ENCODE measurements around the gene USP25. TPM values are rescaled to one million over a fixed set of nuclear protein-coding genes. Genes with fewer than 3 reads are reported as not detected.

Gene USP25
- total RNA-seq, 1 experiment from 2014 or later: 35.1 TPM

DNA sequence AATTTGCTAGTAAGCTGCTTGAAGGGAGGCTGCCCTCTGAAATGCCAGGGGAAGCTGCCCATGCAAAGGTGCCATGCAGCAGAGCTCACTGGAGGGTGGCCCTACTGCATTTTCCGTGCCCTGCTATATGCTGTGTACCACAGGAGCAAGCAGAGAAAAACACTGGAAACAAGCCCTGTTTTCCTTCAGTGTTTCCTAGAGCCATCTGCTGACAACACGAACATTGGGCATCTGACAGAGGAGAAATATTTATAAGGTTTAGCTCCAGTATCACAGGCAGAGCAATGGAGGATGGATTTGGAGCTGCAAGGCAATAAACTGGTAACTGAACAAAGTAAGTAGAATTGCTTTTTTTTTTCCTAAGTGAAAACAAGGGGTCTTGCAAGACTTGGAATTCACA lies 198.4 kb downstream of the USP25 start:
- Histone ChIP-seq H2BK5ac (ENCODE audit: insufficient read length, low read length) (no peak overlapping the region), H3K9me3 (ENCODE audit: control insufficient read depth, low read depth, low read length) (no peaks in the 10 kb centered on the region), H2BK20ac (ENCODE audit: low read depth, low read length, poor library complexity, severe bottlenecking) (no peak overlapping the region), H3K4ac (ENCODE audit: low read depth, low read length) (no peak overlapping the region), H3K18ac (ENCODE audit: insufficient read length, low read depth, low read length) (no peak overlapping the region), H3T11ph (ENCODE audit: low read length) (no peak overlapping the region), H3K14ac (ENCODE audit: insufficient read depth, low read length) (no peak overlapping the region), H3K4me2 (ENCODE audit: insufficient read depth, insufficient read length, low read length) (no peak overlapping the region), H4K8ac (replicated peaks; ENCODE audit: insufficient read length, low read depth, low read length) (no peak overlapping the region), H2BK120ac (ENCODE audit: low read depth, low read length, poor library complexity, severe bottlenecking) (no peak overlapping the region), H3K27ac (ENCODE audit: insufficient read length, low read depth, low read length) (no peak overlapping the region), H3K56ac (ENCODE audit: insufficient read length, low read depth, low read length) (no peak overlapping the region), H3K23ac (ENCODE audit: insufficient read length, low read depth, low read length) (no peak overlapping the region), H3K79me2 (ENCODE audit: insufficient read depth, low read length) (no peaks in the 10 kb centered on the region), H3K27me3 (ENCODE audit: insufficient read depth, low read length) (no peaks in the 10 kb centered on the region), H4K91ac (ENCODE audit: insufficient read length, low read depth, low read length) (no peak overlapping the region), H4K5ac (ENCODE audit: insufficient read length, low read depth, low read length) (no peak overlapping the region), H4K20me1 (ENCODE audit: control insufficient read depth, insufficient read depth, insufficient read length) (no peaks in the 10 kb centered on the region), H3K23me2 (ENCODE audit: insufficient read length, low read depth, low read length, poor library complexity, severe bottlenecking) (no peaks in the 10 kb centered on the region), H3K79me1 (ENCODE audit: insufficient read depth, low read depth, low read length, poor library complexity, severe bottlenecking) (no peaks in the 10 kb centered on the region), H3K9ac (ENCODE audit: extremely low read depth, insufficient read length, low read length) (no peak overlapping the region), H3K4me1 (ENCODE audit: insufficient read depth, low read length) (no peaks in the 10 kb centered on the region), H2BK12ac (ENCODE audit: insufficient read length, low read depth, low read length) (no peak overlapping the region), H2AFZ (ENCODE audit: low read length) (no peak overlapping the region), H2AK5ac (ENCODE audit: insufficient read length, low read length) (no peak overlapping the region), H2BK15ac (ENCODE audit: low read depth, low read length) (no peak overlapping the region)
- Mint-ChIP-seq H3K36me3 (ENCODE audit: insufficient read depth in 1 of 3, low read depth in 3 of 3) (peaks cover 0 to 4% (median 2%) of the 10 kb centered on the region in 3 experiments; a peak in 2 of 7 replicates), H3K4me3 (no peak overlapping the region), H3K9me3 (peaks cover 2 to 3% of the 10 kb centered on the region in 2 experiments; a peak in 3 of 5 replicates), H3K27me3 (ENCODE audit: low read depth) (no peaks in the 10 kb centered on the region), H3K27ac (no peak overlapping the region), H3K4me1 (no peaks in the 10 kb centered on the region; a peak in 1 of 4 replicates)
- WGBS (ENCODE audit: extremely low coverage, insufficient read length, low lambda C conversion rate): no CpG with 5 or more reads among the region's 2 CpGs
- no peak for DNase-seq
- TF ChIP-seq, protein P1, sequence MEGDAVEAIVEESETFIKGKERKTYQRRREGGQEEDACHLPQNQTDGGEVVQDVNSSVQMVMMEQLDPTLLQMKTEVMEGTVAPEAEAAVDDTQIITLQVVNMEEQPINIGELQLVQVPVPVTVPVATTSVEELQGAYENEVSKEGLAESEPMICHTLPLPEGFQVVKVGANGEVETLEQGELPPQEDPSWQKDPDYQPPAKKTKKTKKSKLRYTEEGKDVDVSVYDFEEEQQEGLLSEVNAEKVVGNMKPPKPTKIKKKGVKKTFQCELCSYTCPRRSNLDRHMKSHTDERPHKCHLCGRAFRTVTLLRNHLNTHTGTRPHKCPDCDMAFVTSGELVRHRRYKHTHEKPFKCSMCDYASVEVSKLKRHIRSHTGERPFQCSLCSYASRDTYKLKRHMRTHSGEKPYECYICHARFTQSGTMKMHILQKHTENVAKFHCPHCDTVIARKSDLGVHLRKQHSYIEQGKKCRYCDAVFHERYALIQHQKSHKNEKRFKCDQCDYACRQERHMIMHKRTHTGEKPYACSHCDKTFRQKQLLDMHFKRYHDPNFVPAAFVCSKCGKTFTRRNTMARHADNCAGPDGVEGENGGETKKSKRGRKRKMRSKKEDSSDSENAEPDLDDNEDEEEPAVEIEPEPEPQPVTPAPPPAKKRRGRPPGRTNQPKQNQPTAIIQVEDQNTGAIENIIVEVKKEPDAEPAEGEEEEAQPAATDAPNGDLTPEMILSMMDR (conservative IDR thresholded peaks at IDR 0.05): no peak
